GM19099 (cell line): ENCODE results near the gene S100G.

Experiments used
- POLR2A ChIP-seq: IDR thresholded peaks from 3 replicates; pipeline ENCODE4 v1.6.1; 2011; ENCODE audit warnings: low read depth; ENCODE audit not compliant: insufficient read length; ENCODE audit errors: extremely low read depth

The S100G gene

GRCh38 chrX:16678689-16679088 lies 28.7 kb downstream of the S100G start:
- no peak for TF ChIP-seq POLR2A

GRCh38 chrX:16683007-16683664 lies 33.2 kb downstream of the S100G start:
- TF ChIP-seq POLR2A = no peak

- TF ChIP-seq POLR2A = no peak
Measured at GRCh38 chrX:16687514-16687913, 37.6 kb downstream of the S100G start.

GRCh38 chrX:16695079-16695676 lies 45.2 kb downstream of the S100G start:
- TF ChIP-seq POLR2A = no peak

GRCh38 chrX:16696956-16697355 lies 47.0 kb downstream of the S100G start:
- TF ChIP-seq POLR2A = no peak

GRCh38 chrX:16699389-16699788 lies 49.4 kb downstream of the S100G start:
- no peak for TF ChIP-seq POLR2A

- no peak for TF ChIP-seq POLR2A
Measured at GRCh38 chrX:16700734-16701133, 50.8 kb downstream of the S100G start.

GRCh38 chrX:16702700-16703599 lies 53.0 kb downstream of the S100G start:
- TF ChIP-seq POLR2A = no peak
